ENCODE results near the gene KCNH4.

DNA sequence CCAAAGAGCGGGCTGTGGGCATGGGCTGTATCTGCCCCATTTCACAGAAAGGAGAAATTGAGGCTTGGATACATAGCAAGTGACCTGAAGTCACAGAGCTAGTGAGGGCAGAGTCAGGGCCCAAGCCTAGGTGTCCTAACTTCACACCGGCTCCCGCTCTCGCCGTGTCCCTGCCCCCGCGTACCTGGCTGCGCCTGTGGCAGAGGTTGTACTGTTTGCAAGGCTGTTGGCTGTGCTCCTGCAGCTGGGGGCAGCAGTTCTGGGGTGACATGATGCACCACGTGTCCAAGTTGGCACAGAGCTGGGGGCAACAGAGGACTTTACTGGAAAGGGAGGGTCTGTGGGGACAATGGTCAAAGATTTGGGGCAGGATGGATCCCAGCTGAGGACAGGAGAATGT lies 71.9 kb downstream of the KCNH4 start:
- TF ChIP-seq POLR2A (IDR thresholded peaks at IDR 0.05), result no peak
- TF ChIP-seq CTCF (IDR thresholded peaks at IDR 0.05), result no peak
